Small intestine (tissue), 7 donors: ENCODE data around the gene CACNA1H. TPM values are rescaled to one million over a fixed set of nuclear protein-coding genes. Genes with fewer than 3 reads are reported as not detected.

Experiments
- DNase-seq, 2 donors: peaks; one replicate each; pipeline versions ENCODE4 v3.0.0 to v3.0.0-alpha.2; 2013
- FAIRE-seq: peaks from 2 replicates; lab custom pipeline; 2012; peaks lifted over from hg19 to GRCh38; lab: Jason Lieb, UNC
- H3K27ac ChIP-seq, 3 donors: one replicate each; pipeline ENCODE4 v1.5.1; 2013; ENCODE audit warnings: low read length in 2 of 3, mild to moderate bottlenecking in 2 of 3, control low read depth in 1 of 3, inconsistent platforms in 1 of 3, low read depth in 1 of 3, moderate library complexity in 1 of 3
- H3K27me3 ChIP-seq, 3 donors: one replicate each; pipeline ENCODE4 v1.6.1; 2013; ENCODE audit warnings: low read length in 3 of 3, inconsistent platforms in 1 of 3; ENCODE audit not compliant: control insufficient read depth in 3 of 3, insufficient read depth in 3 of 3
- H3K36me3 ChIP-seq, 3 donors: one replicate each; pipeline ENCODE4 v1.6.1; 2013; ENCODE audit warnings: low read length in 3 of 3, inconsistent platforms in 1 of 3, low read depth in 1 of 3, mild to moderate bottlenecking in 1 of 3, moderate library complexity in 1 of 3; ENCODE audit not compliant: control insufficient read depth in 3 of 3, insufficient read depth in 2 of 3
- H3K4me1 ChIP-seq, 3 donors: one replicate each; pipeline ENCODE4 v1.6.1; 2013; ENCODE audit warnings: low read length in 2 of 3, inconsistent platforms in 1 of 3, low read depth in 1 of 3, mild to moderate bottlenecking in 1 of 3, moderate library complexity in 1 of 3; ENCODE audit not compliant: control insufficient read depth in 3 of 3, insufficient read depth in 2 of 3
- H3K4me3 ChIP-seq, 3 donors: one replicate each; pipeline ENCODE4 v1.5.1; 2013; ENCODE audit warnings: low read length in 3 of 3, control low read depth in 1 of 3, inconsistent platforms in 1 of 3, low read depth in 1 of 3, mild to moderate bottlenecking in 1 of 3, moderate library complexity in 1 of 3
- H3K9me3 ChIP-seq, 2 donors: one replicate each; pipeline ENCODE4 v1.6.1; 2013; ENCODE audit warnings: low read depth in 1 of 2, low read length in 1 of 2; ENCODE audit not compliant: control insufficient read depth in 2 of 2, insufficient read depth in 1 of 2
- WGBS, 3 donors: extraction: QIAGEN DNeasy Blood & Tissue Kit; methylation state at CpG; one replicate each; pipeline ENCODE4 v1.1.7; 2013; 5-methylcytosine and 5-hydroxymethylcytosine counted together
- polyA plus RNA-seq, 4 donors: library from polyadenylated mRNA; stranded (reverse) in 3 of 4; unstranded in 1 of 4; fragments of 200-250 nt in 3 of 4; fragments of 120-200 nt in 1 of 4; gene quantifications; one replicate each; pipeline versions ENCODE4 v1.2.1 to v1.2.3, GENCODE V29; 2013
- donor health status: healthy with polysubstance abuse.
- donor health status: control.
- donor health status: control.
- donor health status: Bipolar disorder and iron deficiency.
- donor health status: healthy.

Gene CACNA1H
- polyA plus RNA-seq, 4 donors: 0.22 to 7.0 (median 3.2) TPM

- 27 to 61% (median 44%) methylated on average over 33 to 35 of the region's 35 CpGs for whole genome bisulfite sequencing, 3 donors
- FAIRE-seq: no peak
Measured at GRCh38 chr16:1119766-1120576, 32.9 kb upstream of the CACNA1H start.

GRCh38 chr16:1120577-1120941 lies 32.3 kb upstream of the CACNA1H start:
- 47 to 67% (median 55%) methylated on average over 16 to 22 of the region's 22 CpGs for WGBS, 3 donors
- H3K27me3 ChIP-seq: peaks cover 3 to 6% (median 4%) of the 10 kb centered on the region in 3 donors
- FAIRE-seq: no peak

More at GRCh38 chr16:1119766-1120576, 32.9 kb upstream of the CACNA1H start:
- Histone ChIP-seq H3K4me3 (no peak overlapping the region), H3K4me1 (peaks cover 0 to under 1% (median 0%) of the 10 kb centered on the region in 3 donors), H3K27ac (no peak overlapping the region), H3K9me3 (no peaks in the 10 kb centered on the region), H3K36me3 (no peaks in the 10 kb centered on the region), H3K27me3 (peaks cover 3 to 6% (median 4%) of the 10 kb centered on the region in 3 donors)
- no peak for DNase-seq

GRCh38 chr16:1121009-1121408 lies 31.9 kb upstream of the CACNA1H start:
- H3K4me1 ChIP-seq: peaks cover 0 to 4% (median 0%) of the 10 kb centered on the region in 3 donors
- H3K27ac ChIP-seq: no peak overlapping the region
- H3K36me3 ChIP-seq: no peaks in the 10 kb centered on the region
- 70 to 79% (median 75%) methylated on average over 20 to 23 of the region's 23 CpGs for WGBS, 3 donors
- no peak for FAIRE-seq
- no peak for DNase-seq
- H3K4me3 ChIP-seq: no peak overlapping the region
- H3K9me3 ChIP-seq: no peaks in the 10 kb centered on the region
- peaks cover 3 to 6% (median 4%) of the 10 kb centered on the region in 3 donors for H3K27me3 ChIP-seq

More at GRCh38 chr16:1120577-1120941, 32.3 kb upstream of the CACNA1H start:
- H3K4me1 ChIP-seq: peaks cover 0 to 4% (median 0%) of the 10 kb centered on the region in 3 donors
- H3K36me3 ChIP-seq: no peaks in the 10 kb centered on the region
- H3K4me3 ChIP-seq: no peak overlapping the region
- H3K27ac ChIP-seq: no peak overlapping the region
- no peak for DNase-seq
- no peaks in the 10 kb centered on the region for H3K9me3 ChIP-seq

GRCh38 chr16:1121601-1122397 lies 31.1 kb upstream of the CACNA1H start:
- H3K27ac ChIP-seq: no peak overlapping the region
- H3K36me3 ChIP-seq: no peaks in the 10 kb centered on the region
- H3K27me3 ChIP-seq: peaks cover 0 to 6% (median 4%) of the 10 kb centered on the region in 3 donors
- peaks cover 0 to 4% (median 0%) of the 10 kb centered on the region in 3 donors for H3K4me1 ChIP-seq
- no peak for FAIRE-seq
- H3K4me3 ChIP-seq: no peak overlapping the region
- DNase-seq: no peak
- 56 to 76% (median 64%) methylated on average over 28 to 30 of the region's 30 CpGs for WGBS, 3 donors
- H3K9me3 ChIP-seq: no peaks in the 10 kb centered on the region

GRCh38 chr16:1122398-1122765 lies 30.5 kb upstream of the CACNA1H start:
- no peak overlapping the region for H3K4me3 ChIP-seq
- 68 to 88% (median 85%) methylated on average over 11 to 14 of the region's 14 CpGs for WGBS, 3 donors
- peaks cover 0 to 4% (median 0%) of the 10 kb centered on the region in 3 donors for H3K4me1 ChIP-seq
- no peak overlapping the region for H3K27ac ChIP-seq
- no peak for FAIRE-seq
- no peaks in the 10 kb centered on the region for H3K36me3 ChIP-seq
- H3K9me3 ChIP-seq: no peaks in the 10 kb centered on the region
- H3K27me3 ChIP-seq: peaks cover 0 to 6% (median 4%) of the 10 kb centered on the region in 3 donors
- no peak for DNase-seq

- no peak for FAIRE-seq
Measured at GRCh38 chr16:1123525-1124230, 29.2 kb upstream of the CACNA1H start.

GRCh38 chr16:1124291-1124690 lies 28.6 kb upstream of the CACNA1H start:
- Histone ChIP-seq H3K36me3 (no peaks in the 10 kb centered on the region), H3K27ac (no peak overlapping the region), H3K27me3 (peaks cover 0 to 6% (median 0%) of the 10 kb centered on the region in 3 donors), H3K4me3 (no peak overlapping the region), H3K9me3 (no peaks in the 10 kb centered on the region), H3K4me1 (peaks cover 0 to 4% (median 0%) of the 10 kb centered on the region in 3 donors)
- DNase-seq (no peak), FAIRE-seq (no peak)
- 79 to 84% (median 83%) methylated on average over 13 to 18 of the region's 18 CpGs for WGBS, 3 donors

More at GRCh38 chr16:1123525-1124230, 29.2 kb upstream of the CACNA1H start:
- 45 to 71% (median 57%) methylated on average over 14 to 21 of the region's 21 CpGs for WGBS, 3 donors
- Histone ChIP-seq H3K27me3 (peaks cover 0 to 6% (median 0%) of the 10 kb centered on the region in 3 donors), H3K4me1 (peaks cover 0 to 4% (median 0%) of the 10 kb centered on the region in 3 donors), H3K9me3 (no peaks in the 10 kb centered on the region), H3K4me3 (no peak overlapping the region), H3K36me3 (no peaks in the 10 kb centered on the region), H3K27ac (no peak overlapping the region)
- DNase-seq: no peak

GRCh38 chr16:1124795-1125194 lies 28.1 kb upstream of the CACNA1H start:
- Histone ChIP-seq H3K27me3 (peaks cover 0 to 6% (median 0%) of the 10 kb centered on the region in 3 donors), H3K4me3 (no peak overlapping the region)

More at GRCh38 chr16:1124795-1125194, 28.1 kb upstream of the CACNA1H start:
- peak overlapping the region in 1 of 3 donors; percentile 45 for H3K27ac ChIP-seq
- peaks cover 0 to 4% (median 0%) of the 10 kb centered on the region in 3 donors for H3K4me1 ChIP-seq
- no peak for FAIRE-seq
- no peak for DNase-seq
- 84 to 88% (median 88%) methylated on average over 9 to 11 of the region's 11 CpGs for WGBS, 3 donors
- H3K9me3 ChIP-seq: no peaks in the 10 kb centered on the region
- H3K36me3 ChIP-seq: no peaks in the 10 kb centered on the region
